ENCODE measurements around the gene ALDH2. TPM values are rescaled to one million over a fixed set of nuclear protein-coding genes. Genes with fewer than 3 reads are reported as not detected.

The ALDH2 gene
- total RNA-seq, 4 donors from 2014 or later = 148 to 278 (median 209) TPM

DNA sequence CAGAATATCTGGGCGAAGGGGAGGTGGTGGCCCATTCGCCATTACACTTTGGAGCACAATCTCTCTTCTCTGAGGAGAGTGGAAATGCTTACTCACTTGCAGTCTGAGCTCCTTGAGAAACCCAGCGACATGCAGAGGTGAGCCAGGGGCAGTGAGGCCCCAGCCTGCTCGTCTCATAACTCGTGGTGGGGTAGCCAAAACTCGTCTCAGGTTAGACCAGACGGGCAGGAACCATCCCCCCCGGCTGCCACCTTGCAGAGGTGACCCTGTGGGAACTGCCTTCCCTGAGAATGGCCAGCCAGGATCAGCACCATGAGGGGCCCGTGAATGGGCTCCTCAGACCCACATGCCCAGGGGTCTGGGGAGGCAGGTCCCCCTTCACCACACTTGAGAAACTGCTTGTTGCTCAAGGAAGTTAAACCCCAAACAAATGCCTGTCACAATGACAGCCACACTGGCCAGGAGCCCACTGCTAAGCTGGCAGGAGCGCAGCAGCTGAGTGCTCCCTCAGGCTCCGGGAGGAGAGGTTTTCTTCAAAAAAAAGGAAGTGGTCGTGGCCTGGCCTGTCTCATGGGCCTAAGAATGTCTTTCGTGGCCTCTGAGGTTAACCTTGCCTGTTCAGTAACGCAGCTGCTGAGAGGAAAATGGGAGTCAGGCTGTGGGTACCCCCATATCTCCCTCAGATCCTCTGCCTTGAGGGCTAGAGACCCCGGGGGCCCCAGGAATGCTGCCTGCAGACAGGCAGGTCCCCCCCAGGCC, 9.2 kb upstream of the ALDH2 start:
- Histone ChIP-seq H3K27me3 (no peaks in the 10 kb centered on the region), H3K4me3 (no peak overlapping the region), H3K36me3 (peaks cover 0 to 43% (median 23%) of the 10 kb centered on the region in 4 donors), H3K27ac (replicated peaks in 1 of 4) (peak overlapping the region; percentile 17 to 32 (median 23)), H3K4me1 (peaks cover 16 to 27% (median 24%) of the 10 kb centered on the region in 4 donors), H3K9me3 (no peaks in the 10 kb centered on the region)
- TF ChIP-seq, protein P1, sequence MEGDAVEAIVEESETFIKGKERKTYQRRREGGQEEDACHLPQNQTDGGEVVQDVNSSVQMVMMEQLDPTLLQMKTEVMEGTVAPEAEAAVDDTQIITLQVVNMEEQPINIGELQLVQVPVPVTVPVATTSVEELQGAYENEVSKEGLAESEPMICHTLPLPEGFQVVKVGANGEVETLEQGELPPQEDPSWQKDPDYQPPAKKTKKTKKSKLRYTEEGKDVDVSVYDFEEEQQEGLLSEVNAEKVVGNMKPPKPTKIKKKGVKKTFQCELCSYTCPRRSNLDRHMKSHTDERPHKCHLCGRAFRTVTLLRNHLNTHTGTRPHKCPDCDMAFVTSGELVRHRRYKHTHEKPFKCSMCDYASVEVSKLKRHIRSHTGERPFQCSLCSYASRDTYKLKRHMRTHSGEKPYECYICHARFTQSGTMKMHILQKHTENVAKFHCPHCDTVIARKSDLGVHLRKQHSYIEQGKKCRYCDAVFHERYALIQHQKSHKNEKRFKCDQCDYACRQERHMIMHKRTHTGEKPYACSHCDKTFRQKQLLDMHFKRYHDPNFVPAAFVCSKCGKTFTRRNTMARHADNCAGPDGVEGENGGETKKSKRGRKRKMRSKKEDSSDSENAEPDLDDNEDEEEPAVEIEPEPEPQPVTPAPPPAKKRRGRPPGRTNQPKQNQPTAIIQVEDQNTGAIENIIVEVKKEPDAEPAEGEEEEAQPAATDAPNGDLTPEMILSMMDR (IDR thresholded peaks at IDR 0.05) = no peak
- TF ChIP-seq POLR2AphosphoS5 (IDR thresholded peaks at IDR 0.05) = no peak
- intact Hi-C loops (cut with DNase I) = no loop called here
- DNase-seq (ENCODE audit: extremely low spot score) = no peak
- WGBS = 51% methylated on average over 12 of the region's 15 CpGs

DNA sequence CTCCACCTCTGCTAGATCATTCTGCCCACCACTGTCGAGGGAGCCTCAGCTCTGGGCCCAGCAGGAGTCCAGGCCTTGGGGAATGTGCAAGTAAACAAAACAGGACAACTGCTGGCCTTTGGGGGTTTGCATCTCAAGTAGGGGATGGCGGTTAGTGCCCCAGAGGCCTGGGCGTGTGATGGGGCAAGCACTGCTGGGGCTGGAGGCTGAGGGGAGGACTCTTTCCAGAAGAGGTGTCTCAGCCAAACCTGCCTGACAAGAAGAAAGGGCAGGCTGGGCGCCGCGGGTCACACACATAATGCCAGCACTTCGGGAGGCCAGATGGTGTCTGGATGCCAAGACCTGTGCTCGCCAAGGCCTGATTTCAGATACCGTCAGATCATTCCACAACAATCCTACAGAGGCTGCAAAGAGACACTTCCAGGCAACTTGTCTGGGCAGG, 8.6 kb upstream of the ALDH2 start:
- Histone ChIP-seq H3K27ac (replicated peaks in 1 of 4) (peak overlapping the region; percentile 17 to 32 (median 23)), H3K9me3 (no peaks in the 10 kb centered on the region), H3K4me1 (peaks cover 16 to 27% (median 23%) of the 10 kb centered on the region in 4 donors), H3K4me3 (no peak overlapping the region), H3K36me3 (peaks cover 0 to 43% (median 23%) of the 10 kb centered on the region in 4 donors), H3K27me3 (no peaks in the 10 kb centered on the region)
- WGBS = 64% methylated on average over 7 of the region's 9 CpGs
- intact Hi-C loops (cut with DNase I) = no loop called here
- TF ChIP-seq, protein P1 (IDR thresholded peaks at IDR 0.05) = no peak
- TF ChIP-seq EP300 (IDR thresholded peaks at IDR 0.05) = no peak
- no peak for TF ChIP-seq POLR2AphosphoS5 (IDR thresholded peaks at IDR 0.05)
- no peak for TF ChIP-seq POLR2A (IDR thresholded peaks at IDR 0.05; ENCODE audit: low read depth)
- no peak for DNase-seq (ENCODE audit: extremely low spot score)

DNA sequence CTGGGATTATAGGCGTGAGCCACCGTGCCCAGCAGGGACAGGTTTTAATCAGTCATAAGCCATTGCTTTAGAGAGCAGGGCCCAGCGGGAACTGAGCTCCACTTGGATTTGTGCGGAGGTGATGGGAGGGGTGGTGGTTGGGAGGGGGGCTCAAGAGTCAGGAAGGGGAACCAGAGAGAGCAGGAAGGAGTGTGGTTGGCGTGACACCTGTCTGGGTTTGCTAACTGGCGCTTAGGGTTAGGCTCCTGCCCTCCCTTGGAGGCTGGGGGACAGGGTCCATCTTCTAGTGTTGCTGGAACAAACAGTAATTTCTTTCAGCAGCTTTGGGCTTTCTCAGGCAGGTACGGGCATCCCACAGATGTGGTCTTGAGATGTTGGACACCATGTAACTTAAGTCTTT, 7.5 kb upstream of the ALDH2 start:
- Histone ChIP-seq H3K27me3 (no peaks in the 10 kb centered on the region), H3K9me3 (no peaks in the 10 kb centered on the region), H3K27ac (replicated peaks in 1 of 4) (no peak overlapping the region), H3K36me3 (peaks cover 0 to 33% (median 18%) of the 10 kb centered on the region in 4 donors), H3K4me3 (no peak overlapping the region), H3K4me1 (peaks cover 16 to 21% (median 17%) of the 10 kb centered on the region in 4 donors)
- intact Hi-C loops (cut with DNase I) = no loop called here
- TF ChIP-seq EP300 (IDR thresholded peaks at IDR 0.05) = no peak
- TF ChIP-seq POLR2AphosphoS5 (IDR thresholded peaks at IDR 0.05) = no peak
- TF ChIP-seq POLR2A (IDR thresholded peaks at IDR 0.05; ENCODE audit: low read depth) = no peak
- TF ChIP-seq, protein P1 (IDR thresholded peaks at IDR 0.05) = no peak
- DNase-seq (ENCODE audit: extremely low spot score) = no peak
- 79% methylated on average over 7 of the region's 7 CpGs for WGBS

DNA sequence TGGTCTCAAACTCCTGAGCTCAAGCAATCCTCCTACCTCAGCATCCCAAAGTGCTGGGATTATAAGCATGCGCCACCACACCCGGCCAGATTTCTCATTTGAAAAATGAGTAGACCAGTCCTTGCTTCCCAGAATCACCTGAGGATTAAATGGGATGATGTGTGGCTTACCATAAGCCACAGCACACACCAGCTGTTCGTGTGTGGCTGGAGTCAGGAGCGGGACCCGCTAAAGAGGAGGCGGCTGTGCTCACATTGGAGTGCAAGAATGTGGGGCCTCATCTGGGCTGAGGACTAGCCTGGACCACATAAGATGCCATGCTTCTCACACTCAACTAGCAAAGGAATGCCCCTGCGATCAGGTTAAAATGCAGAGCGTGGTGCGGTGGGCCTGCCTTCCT, 6.7 kb upstream of the ALDH2 start:
- H3K27me3 ChIP-seq = no peaks in the 10 kb centered on the region
- WGBS = 92% methylated on average over 8 of the region's 9 CpGs
- peaks cover 16 to 18% (median 17%) of the 10 kb centered on the region in 4 donors for H3K4me1 ChIP-seq
- no peaks in the 10 kb centered on the region for H3K9me3 ChIP-seq
- no peak overlapping the region for H3K4me3 ChIP-seq
- TF ChIP-seq, protein P1 (IDR thresholded peaks at IDR 0.05) = no peak
- TF ChIP-seq EP300 (IDR thresholded peaks at IDR 0.05) = no peak
- no peak for TF ChIP-seq POLR2AphosphoS5 (IDR thresholded peaks at IDR 0.05)
- TF ChIP-seq POLR2A (IDR thresholded peaks at IDR 0.05; ENCODE audit: low read depth) = no peak
- intact Hi-C loops (cut with DNase I) = no loop called here
- H3K36me3 ChIP-seq = peaks cover 0 to 28% (median 16%) of the 10 kb centered on the region in 4 donors
- no peak overlapping the region for H3K27ac ChIP-seq (replicated peaks in 1 of 4)
- no peak for DNase-seq (ENCODE audit: extremely low spot score)
